Measurements from ENCODE around the gene RNF10. TPM values are rescaled to one million over a fixed set of nuclear protein-coding genes. Genes with fewer than 3 reads are reported as not detected.

RNF10 gene
- total and polyA plus RNA-seq, 10 of the 15 experiments (the other 5 are each of a cell fraction or from before 2014, with no cell fraction given): 48.2 to 127 (median 64.5) TPM

DNA sequence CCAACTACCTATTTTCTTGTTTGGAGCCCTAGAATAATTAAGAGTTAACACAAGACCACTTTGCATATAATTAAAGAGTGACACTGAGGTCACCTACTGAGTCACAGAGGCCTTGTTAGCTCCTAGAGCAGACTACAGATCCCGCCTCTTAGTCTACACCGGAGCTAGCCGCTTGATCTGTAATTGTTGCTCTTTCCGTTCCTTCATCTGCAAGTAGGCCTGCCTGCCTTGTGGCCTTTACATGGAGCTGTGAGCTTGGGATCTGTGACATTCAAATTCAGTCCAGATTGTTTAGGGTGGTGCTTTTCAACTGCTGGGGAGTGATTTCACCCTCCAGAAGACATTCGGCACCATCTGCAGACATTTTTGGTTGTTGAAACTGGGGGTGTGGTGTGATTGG, 43.8 kb upstream of the RNF10 start:
- WGBS (ENCODE audit: insufficient coverage, insufficient replicate concordance, low lambda C conversion rate, missing lambda C conversion rate): 97% methylated on average over 5 of the region's 5 CpGs
- no peaks in the 10 kb centered on the region for H3K27me3 ChIP-seq (replicated peaks in 1 of 2; ENCODE audit: control insufficient read depth in 2 of 2, insufficient read depth in 2 of 2, low read length in 1 of 2)
- ATAC-seq (no peak), DNase-seq (ENCODE audit: low read depth, low spot score) (no peak), FAIRE-seq (no peak)
- BruUV-seq (replicated peaks): no TSS peak
- no peak for TF ChIP-seq HDGF (IDR thresholded peaks at IDR 0.05)
- no peak for TF ChIP-seq MXI1 (IDR thresholded peaks at IDR 0.05; ENCODE audit: low read depth, low read length)
- TF ChIP-seq HDAC6 (IDR thresholded peaks at IDR 0.05; ENCODE audit: unreplicated experiment): no peak
- TF ChIP-seq ASH2L (IDR thresholded peaks at IDR 0.05; ENCODE audit: borderline replicate concordance, low read depth): no peak
- TF ChIP-seq NR2C2 (IDR thresholded peaks at IDR 0.05; ENCODE audit: borderline replicate concordance, control insufficient read depth, insufficient read length, low read depth): no peak
- TF ChIP-seq SREBF2 (IDR thresholded peaks at IDR 0.05; ENCODE audit: low read length): no peak
- TF ChIP-seq, protein P1, sequence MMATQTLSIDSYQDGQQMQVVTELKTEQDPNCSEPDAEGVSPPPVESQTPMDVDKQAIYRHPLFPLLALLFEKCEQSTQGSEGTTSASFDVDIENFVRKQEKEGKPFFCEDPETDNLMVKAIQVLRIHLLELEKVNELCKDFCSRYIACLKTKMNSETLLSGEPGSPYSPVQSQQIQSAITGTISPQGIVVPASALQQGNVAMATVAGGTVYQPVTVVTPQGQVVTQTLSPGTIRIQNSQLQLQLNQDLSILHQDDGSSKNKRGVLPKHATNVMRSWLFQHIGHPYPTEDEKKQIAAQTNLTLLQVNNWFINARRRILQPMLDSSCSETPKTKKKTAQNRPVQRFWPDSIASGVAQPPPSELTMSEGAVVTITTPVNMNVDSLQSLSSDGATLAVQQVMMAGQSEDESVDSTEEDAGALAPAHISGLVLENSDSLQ (IDR thresholded peaks at IDR 0.05): no peak
- TF ChIP-seq TBL1XR1 (IDR thresholded peaks at IDR 0.05; ENCODE audit: low read depth, low read length): no peak
- TF ChIP-seq CHD1 (IDR thresholded peaks at IDR 0.05; ENCODE audit: low read depth, low read length): no peak
- no peak for TF ChIP-seq NFYA (IDR thresholded peaks at IDR 0.05; ENCODE audit: borderline replicate concordance, low read depth, low read length)
- no peak for TF ChIP-seq BACH1 (IDR thresholded peaks at IDR 0.05; ENCODE audit: borderline replicate concordance)
- no peak for TF ChIP-seq NFIC (IDR thresholded peaks at IDR 0.05; ENCODE audit: low read depth, low read length)
- TF ChIP-seq WRNIP1 (IDR thresholded peaks at IDR 0.05; ENCODE audit: borderline replicate concordance, low read depth, low read length): no peak
- no peak for TF ChIP-seq BRCA1 (IDR thresholded peaks at IDR 0.05; ENCODE audit: low read depth, low read length)
- TF ChIP-seq, protein P2, sequence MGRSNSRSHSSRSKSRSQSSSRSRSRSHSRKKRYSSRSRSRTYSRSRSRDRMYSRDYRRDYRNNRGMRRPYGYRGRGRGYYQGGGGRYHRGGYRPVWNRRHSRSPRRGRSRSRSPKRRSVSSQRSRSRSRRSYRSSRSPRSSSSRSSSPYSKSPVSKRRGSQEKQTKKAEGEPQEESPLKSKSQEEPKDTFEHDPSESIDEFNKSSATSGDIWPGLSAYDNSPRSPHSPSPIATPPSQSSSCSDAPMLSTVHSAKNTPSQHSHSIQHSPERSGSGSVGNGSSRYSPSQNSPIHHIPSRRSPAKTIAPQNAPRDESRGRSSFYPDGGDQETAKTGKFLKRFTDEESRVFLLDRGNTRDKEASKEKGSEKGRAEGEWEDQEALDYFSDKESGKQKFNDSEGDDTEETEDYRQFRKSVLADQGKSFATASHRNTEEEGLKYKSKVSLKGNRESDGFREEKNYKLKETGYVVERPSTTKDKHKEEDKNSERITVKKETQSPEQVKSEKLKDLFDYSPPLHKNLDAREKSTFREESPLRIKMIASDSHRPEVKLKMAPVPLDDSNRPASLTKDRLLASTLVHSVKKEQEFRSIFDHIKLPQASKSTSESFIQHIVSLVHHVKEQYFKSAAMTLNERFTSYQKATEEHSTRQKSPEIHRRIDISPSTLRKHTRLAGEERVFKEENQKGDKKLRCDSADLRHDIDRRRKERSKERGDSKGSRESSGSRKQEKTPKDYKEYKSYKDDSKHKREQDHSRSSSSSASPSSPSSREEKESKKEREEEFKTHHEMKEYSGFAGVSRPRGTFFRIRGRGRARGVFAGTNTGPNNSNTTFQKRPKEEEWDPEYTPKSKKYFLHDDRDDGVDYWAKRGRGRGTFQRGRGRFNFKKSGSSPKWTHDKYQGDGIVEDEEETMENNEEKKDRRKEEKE (IDR thresholded peaks at IDR 0.05): no peak
- no peak for TF ChIP-seq MEF2B (IDR thresholded peaks at IDR 0.05; ENCODE audit: partially characterized antibody, poor library complexity, severe bottlenecking)
- no peaks in the 10 kb centered on the region for H3K9me3 ChIP-seq (replicated peaks; ENCODE audit: control insufficient read depth, insufficient read depth, low read length)
- no peaks in the 10 kb centered on the region; a peak in 1 of 4 replicates for H3K36me3 ChIP-seq (ENCODE audit: control insufficient read depth in 2 of 2, insufficient read depth in 2 of 2, low read length in 1 of 2)
- in situ Hi-C loops (cut with MboI) (no loop called here), intact Hi-C loops (cut with micrococcal nuclease; ENCODE audit: unreplicated experiment) (no loop called here)
- ChIA-PET SMC1A (ENCODE audit: uncharacterized antibody, unreplicated experiment) (no interaction called here), POLR2A (interaction anchor here (0.5 to 1.2 kb wide), 2 partner anchors 11 to 12 kb away, joined by 3 to 5 read pairs; no protein-coding TSS in a partner anchor), RAD21 (ENCODE audit: unreplicated experiment) (no interaction called here), CTCF (interaction anchor here (1.6 kb wide), 1 partner anchor 20 kb away, joined by 4 read pairs; the partner anchor contains the start of gene SRSF9)
- H2AFZ ChIP-seq (ENCODE audit: control insufficient read depth, low read depth, low read length): no peak overlapping the region
- no peak overlapping the region for H3K27ac ChIP-seq (ENCODE audit: control insufficient read depth, insufficient read depth)
- no peak overlapping the region for H3K4me3 ChIP-seq
- no peak overlapping the region for H3K9ac ChIP-seq (ENCODE audit: control insufficient read depth, insufficient read depth, low read length)
- peaks cover 4% of the 10 kb centered on the region for H3K4me1 ChIP-seq (ENCODE audit: control insufficient read depth, insufficient read depth, low read length)
- H3K4me2 ChIP-seq (ENCODE audit: control insufficient read depth, insufficient read depth): no peak overlapping the region
- peaks cover 6% of the 10 kb centered on the region for H3K79me2 ChIP-seq (ENCODE audit: control insufficient read depth, insufficient read depth, low read length)
- no peaks in the 10 kb centered on the region for H4K20me1 ChIP-seq (ENCODE audit: control insufficient read depth, insufficient read depth)

All from GM12878 (cell line).